Suprapubic skin (tissue), 4 donors: ENCODE data around the gene E2F1. TPM values are rescaled to one million over a fixed set of nuclear protein-coding genes. Genes with fewer than 3 reads are reported as not detected.
"Not testable (repeated sequence)": the region's sequence is repeated elsewhere in the genome, so short reads cannot be mapped to it uniquely, and the experiment has no call there.

Experiments
- DNase-seq, 2 donors: peaks; one replicate each; pipeline ENCODE4 v3.0.0-alpha.2; 2019; ENCODE audit warnings: low spot score in 2 of 2
- H3K27ac ChIP-seq: fragments of 200-600 bp; sonication (generic); one replicate; pipeline ENCODE4 v1.5.1; 2019
- H3K27me3 ChIP-seq: fragments of 200-600 bp; sonication (generic); one replicate; pipeline ENCODE4 v1.5.1; 2019
- H3K36me3 ChIP-seq: fragments of 200-600 bp; sonication (generic); one replicate; pipeline ENCODE4 v1.5.1; 2019
- H3K4me1 ChIP-seq: fragments of 200-600 bp; sonication (generic); one replicate; pipeline ENCODE4 v1.5.1; 2019
- H3K4me3 ChIP-seq: fragments of 200-600 bp; sonication (generic); one replicate; pipeline ENCODE4 v1.5.1; 2019; ENCODE audit warnings: mild to moderate bottlenecking
- H3K9me3 ChIP-seq: fragments of 200-600 bp; sonication (generic); one replicate; pipeline ENCODE4 v1.5.1; 2019
- CTCF ChIP-seq, 2 donors: fragments of 200-600 bp in 1 of 2; fragments of 450-650 bp in 1 of 2; sonication (generic) in 1 of 2; IDR thresholded peaks; one replicate each; pipeline ENCODE4 v1.5.1; 2016 to 2019; ENCODE audit warnings: antibody characterized with exemption in 2 of 2, mild to moderate bottlenecking in 1 of 2, moderate library complexity in 1 of 2
- EP300 ChIP-seq: sonication (generic); formaldehyde crosslinking; IDR thresholded peaks from one replicate; pipeline ENCODE4 v1.6.1; 2017; ENCODE audit warnings: antibody characterized with exemption
- POLR2A ChIP-seq, 2 donors: fragments of 450-650 bp; IDR thresholded peaks; one replicate each; pipeline ENCODE4 v1.6.1; 2017; ENCODE audit warnings: antibody characterized with exemption in 2 of 2, mild to moderate bottlenecking in 2 of 2, moderate library complexity in 2 of 2
- POLR2AphosphoS5 ChIP-seq, 3 donors: sonication (generic); formaldehyde crosslinking; IDR thresholded peaks; one replicate each; pipeline ENCODE4 v1.6.1; 2017; ENCODE audit warnings: antibody characterized with exemption in 3 of 3
- WGBS: methylation state at CpG from one replicate; pipeline ENCODE4 v1.1.5; 2018; 5-methylcytosine and 5-hydroxymethylcytosine counted together
- total RNA-seq, 4 donors: library from RNA; depleted of rRNA; stranded (reverse); fragments of >200 nt; gene quantifications; one replicate each; pipeline ENCODE4 v1.1.0, GENCODE V29; 2016

E2F1 gene
- total RNA-seq, 4 donors from 2014 or later, result 3.5 to 5.6 (median 4.6) TPM

- 63% methylated on average over 12 of the region's 14 CpGs for WGBS
- no peaks in the 10 kb centered on the region for H3K27me3 ChIP-seq
- peaks cover 54% of the 10 kb centered on the region for H3K4me1 ChIP-seq
- H3K9me3 ChIP-seq, result no peaks in the 10 kb centered on the region
- TF ChIP-seq POLR2A (IDR thresholded peaks at IDR 0.05), result no peak
- TF ChIP-seq EP300, result no peak
- TF ChIP-seq POLR2AphosphoS5 (IDR thresholded peaks at IDR 0.05), result no peak
- TF ChIP-seq CTCF (IDR thresholded peaks at IDR 0.05), result no peak
- peak in 1 of 2 donors; percentile 76 for DNase-seq
- no peak overlapping the region for H3K4me3 ChIP-seq
- H3K27ac ChIP-seq, result peak overlapping the region; percentile 64
- peaks cover 19% of the 10 kb centered on the region for H3K36me3 ChIP-seq
These were observed 37.7 kb downstream of the E2F1 start for GRCh38 chr20:33648396-33649004.

GRCh38 chr20:33647603-33648395 is 38.4 kb downstream of the E2F1 start:
- Histone ChIP-seq H3K4me1 (peaks cover 48% of the 10 kb centered on the region), H3K4me3 (peak overlapping the region; percentile 11), H3K27me3 (no peaks in the 10 kb centered on the region), H3K27ac (peak overlapping the region; percentile 64), H3K36me3 (peaks cover 22% of the 10 kb centered on the region), H3K9me3 (no peaks in the 10 kb centered on the region)
- no peak for TF ChIP-seq POLR2AphosphoS5 (IDR thresholded peaks at IDR 0.05)
- no peak for TF ChIP-seq POLR2A (IDR thresholded peaks at IDR 0.05)
- no peak for TF ChIP-seq CTCF (IDR thresholded peaks at IDR 0.05)
- TF ChIP-seq EP300, result no peak
- WGBS, result 33% methylated on average over 10 of the region's 11 CpGs
- peak in 1 of 2 donors; percentile 78 for DNase-seq

- peak overlapping the region; percentile 11 for H3K4me3 ChIP-seq
- peaks cover 22% of the 10 kb centered on the region for H3K36me3 ChIP-seq
- H3K27me3 ChIP-seq, H3K9me3 ChIP-seq: not testable (repeated sequence)
- H3K27ac ChIP-seq, result peak overlapping the region; percentile 64
- WGBS, result 58% methylated on average over 14 of the region's 14 CpGs
- H3K4me1 ChIP-seq, result peaks cover 48% of the 10 kb centered on the region
- DNase-seq, result peak in 1 of 2 donors; percentile 44
These were observed 39.1 kb downstream of the E2F1 start for GRCh38 chr20:33646959-33647602.

GRCh38 chr20:33646191-33646590 is 40.0 kb downstream of the E2F1 start:
- no peak overlapping the region for H3K27ac ChIP-seq
- TF ChIP-seq POLR2A (IDR thresholded peaks at IDR 0.05) (no peak), EP300 (no peak), POLR2AphosphoS5 (IDR thresholded peaks at IDR 0.05) (no peak), CTCF (IDR thresholded peaks at IDR 0.05) (no peak)
- WGBS, result 95% methylated on average over 5 of the region's 5 CpGs
- H3K36me3 ChIP-seq, result peaks cover 29% of the 10 kb centered on the region
- H3K4me3 ChIP-seq, result no peak overlapping the region
- H3K9me3 ChIP-seq, result no peaks in the 10 kb centered on the region
- H3K27me3 ChIP-seq, result no peaks in the 10 kb centered on the region
- H3K4me1 ChIP-seq, result peaks cover 41% of the 10 kb centered on the region
- DNase-seq, result peak in 1 of 2 donors; percentile 57

- no peaks in the 10 kb centered on the region for H3K9me3 ChIP-seq
- H3K4me3 ChIP-seq, result no peak overlapping the region
- no peak for DNase-seq
- WGBS, result 78% methylated on average over 2 of the region's 2 CpGs
- H3K27me3 ChIP-seq, result no peaks in the 10 kb centered on the region
- no peak for TF ChIP-seq EP300
- no peak overlapping the region for H3K27ac ChIP-seq
- peaks cover 33% of the 10 kb centered on the region for H3K4me1 ChIP-seq
- peaks cover 37% of the 10 kb centered on the region for H3K36me3 ChIP-seq
These were observed 40.8 kb downstream of the E2F1 start for GRCh38 chr20:33645396-33645795.

- TF ChIP-seq POLR2A (IDR thresholded peaks at IDR 0.05) (no peak), POLR2AphosphoS5 (IDR thresholded peaks at IDR 0.05) (no peak), CTCF (IDR thresholded peaks at IDR 0.05) (no peak), EP300 (no peak)
- DNase-seq, result no peak
- Histone ChIP-seq H3K4me3 (no peak overlapping the region), H3K27ac (no peak overlapping the region), H3K9me3 (no peaks in the 10 kb centered on the region), H3K4me1 (peaks cover 31% of the 10 kb centered on the region), H3K27me3 (no peaks in the 10 kb centered on the region), H3K36me3 (peaks cover 41% of the 10 kb centered on the region)
- 78% methylated on average over 4 of the region's 4 CpGs for WGBS
These were observed 41.2 kb downstream of the E2F1 start for GRCh38 chr20:33645072-33645358.
